ENCODE measurements around the gene CTAGE15. TPM values are rescaled to one million over a fixed set of nuclear protein-coding genes. Genes with fewer than 3 reads are reported as not detected.
"Not testable (repeated sequence)": the region's sequence is repeated elsewhere in the genome, so short reads cannot be mapped to it uniquely, and the experiment has no call there.

The CTAGE15 gene
- polyA plus RNA-seq, 1 donor (not counting 4 experiments of a cell fraction or from before 2014, with no cell fraction given), result 1.4 TPM

GRCh38 chr7:143566001-143566400 lies 5.6 kb upstream of the CTAGE15 start:
- H3K4me3 ChIP-seq (ENCODE audit: control insufficient read depth in 2 of 3, extremely low read depth in 1 of 3, insufficient read depth in 2 of 3, low read depth in 1 of 3, low read length in 3 of 3); H3K27ac ChIP-seq (ENCODE audit: control insufficient read depth, insufficient read depth, low read length); DNase-seq (ENCODE audit: low read depth, low spot score); H3K36me3 ChIP-seq (ENCODE audit: control insufficient read depth in 2 of 2, extremely low read depth in 1 of 2, insufficient read depth in 2 of 2, low read length in 2 of 2); dilution Hi-C loops (cut with MboI; ENCODE audit: extremely low pct_ligation_motif_present, low sequenced_read_pairs); H3K4me2 ChIP-seq (ENCODE audit: control insufficient read depth, extremely low read depth, insufficient read depth, low read depth, low read length); H3K9ac ChIP-seq (ENCODE audit: control insufficient read depth, extremely low read depth, insufficient read depth, low read length); FAIRE-seq; H3K9me3 ChIP-seq (ENCODE audit: control insufficient read depth, low read depth, low read length); H3K27me3 ChIP-seq (ENCODE audit: control insufficient read depth, extremely low read depth, insufficient read depth, low read length); H4K20me1 ChIP-seq (ENCODE audit: control insufficient read depth, extremely low read depth, insufficient read depth, low read length); H3K79me2 ChIP-seq (ENCODE audit: control insufficient read depth, insufficient read depth, low read length); H3K4me1 ChIP-seq (ENCODE audit: control insufficient read depth, extremely low read depth, insufficient read depth, low read length); H3K9me1 ChIP-seq (ENCODE audit: control insufficient read depth, extremely low read depth, insufficient read depth, low read length); H2AFZ ChIP-seq (ENCODE audit: control insufficient read depth, low read length): not testable (repeated sequence)

DNA sequence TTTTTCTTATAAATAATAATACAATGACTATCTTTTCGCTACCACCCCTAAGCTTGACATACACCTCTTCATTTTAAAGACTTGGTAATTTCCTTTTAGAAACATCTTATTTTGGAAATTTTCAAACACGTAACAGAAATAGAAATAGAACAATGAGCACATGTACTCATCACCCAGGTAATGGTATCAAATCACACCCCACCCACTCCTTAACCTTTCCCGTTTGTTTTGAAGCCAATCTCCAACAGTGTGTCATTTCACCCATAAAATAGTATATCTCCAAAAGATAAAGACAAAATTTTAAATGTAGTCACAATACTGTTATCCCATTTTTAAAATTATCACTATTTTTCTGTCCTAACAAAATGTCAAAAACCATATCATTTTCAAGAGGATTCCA lies 16.6 kb downstream of the CTAGE15 start:
- H3K27me3 ChIP-seq (ENCODE audit: control insufficient read depth, extremely low read depth, insufficient read depth, low read length); H3K27ac ChIP-seq (ENCODE audit: control insufficient read depth, insufficient read depth, low read length); H3K4me2 ChIP-seq (ENCODE audit: control insufficient read depth, extremely low read depth, insufficient read depth, low read depth, low read length); H3K9ac ChIP-seq (ENCODE audit: control insufficient read depth, extremely low read depth, insufficient read depth, low read length); H2AFZ ChIP-seq (ENCODE audit: control insufficient read depth, low read length); DNase-seq (ENCODE audit: low read depth, low spot score); FAIRE-seq; H3K36me3 ChIP-seq (ENCODE audit: control insufficient read depth in 2 of 2, extremely low read depth in 1 of 2, insufficient read depth in 2 of 2, low read length in 2 of 2); H3K4me1 ChIP-seq (ENCODE audit: control insufficient read depth, extremely low read depth, insufficient read depth, low read length); dilution Hi-C loops (cut with MboI; ENCODE audit: extremely low pct_ligation_motif_present, low sequenced_read_pairs); H3K79me2 ChIP-seq (ENCODE audit: control insufficient read depth, insufficient read depth, low read length); H3K9me3 ChIP-seq (ENCODE audit: control insufficient read depth, low read depth, low read length); H3K9me1 ChIP-seq (ENCODE audit: control insufficient read depth, extremely low read depth, insufficient read depth, low read length); H4K20me1 ChIP-seq (ENCODE audit: control insufficient read depth, extremely low read depth, insufficient read depth, low read length); H3K4me3 ChIP-seq (ENCODE audit: control insufficient read depth in 2 of 3, extremely low read depth in 1 of 3, insufficient read depth in 2 of 3, low read depth in 1 of 3, low read length in 3 of 3): not testable (repeated sequence)

- H3K27me3 ChIP-seq (ENCODE audit: control insufficient read depth, extremely low read depth, insufficient read depth, low read length); H3K9ac ChIP-seq (ENCODE audit: control insufficient read depth, extremely low read depth, insufficient read depth, low read length); H3K4me3 ChIP-seq (ENCODE audit: control insufficient read depth in 2 of 3, extremely low read depth in 1 of 3, insufficient read depth in 2 of 3, low read depth in 1 of 3, low read length in 3 of 3); H3K79me2 ChIP-seq (ENCODE audit: control insufficient read depth, insufficient read depth, low read length); H3K4me1 ChIP-seq (ENCODE audit: control insufficient read depth, extremely low read depth, insufficient read depth, low read length); H4K20me1 ChIP-seq (ENCODE audit: control insufficient read depth, extremely low read depth, insufficient read depth, low read length); H3K27ac ChIP-seq (ENCODE audit: control insufficient read depth, insufficient read depth, low read length); dilution Hi-C loops (cut with MboI; ENCODE audit: extremely low pct_ligation_motif_present, low sequenced_read_pairs); H3K4me2 ChIP-seq (ENCODE audit: control insufficient read depth, extremely low read depth, insufficient read depth, low read depth, low read length); FAIRE-seq; H3K9me1 ChIP-seq (ENCODE audit: control insufficient read depth, extremely low read depth, insufficient read depth, low read length); DNase-seq (ENCODE audit: low read depth, low spot score); H2AFZ ChIP-seq (ENCODE audit: control insufficient read depth, low read length); H3K36me3 ChIP-seq (ENCODE audit: control insufficient read depth in 2 of 2, extremely low read depth in 1 of 2, insufficient read depth in 2 of 2, low read length in 2 of 2); H3K9me3 ChIP-seq (ENCODE audit: control insufficient read depth, low read depth, low read length): not testable (repeated sequence)
Observed at GRCh38 chr7:143589897-143590296, 18.3 kb downstream of the CTAGE15 start.

- dilution Hi-C loops (cut with MboI; ENCODE audit: extremely low pct_ligation_motif_present, low sequenced_read_pairs); H3K36me3 ChIP-seq (ENCODE audit: control insufficient read depth in 2 of 2, extremely low read depth in 1 of 2, insufficient read depth in 2 of 2, low read length in 2 of 2); H3K4me1 ChIP-seq (ENCODE audit: control insufficient read depth, extremely low read depth, insufficient read depth, low read length); H2AFZ ChIP-seq (ENCODE audit: control insufficient read depth, low read length); H3K27ac ChIP-seq (ENCODE audit: control insufficient read depth, insufficient read depth, low read length); H3K9me3 ChIP-seq (ENCODE audit: control insufficient read depth, low read depth, low read length); FAIRE-seq; H3K4me3 ChIP-seq (ENCODE audit: control insufficient read depth in 2 of 3, extremely low read depth in 1 of 3, insufficient read depth in 2 of 3, low read depth in 1 of 3, low read length in 3 of 3); H3K27me3 ChIP-seq (ENCODE audit: control insufficient read depth, extremely low read depth, insufficient read depth, low read length); H3K4me2 ChIP-seq (ENCODE audit: control insufficient read depth, extremely low read depth, insufficient read depth, low read depth, low read length); H4K20me1 ChIP-seq (ENCODE audit: control insufficient read depth, extremely low read depth, insufficient read depth, low read length); H3K9me1 ChIP-seq (ENCODE audit: control insufficient read depth, extremely low read depth, insufficient read depth, low read length); H3K9ac ChIP-seq (ENCODE audit: control insufficient read depth, extremely low read depth, insufficient read depth, low read length); H3K79me2 ChIP-seq (ENCODE audit: control insufficient read depth, insufficient read depth, low read length); DNase-seq (ENCODE audit: low read depth, low spot score): not testable (repeated sequence)
Observed at GRCh38 chr7:143598086-143598485, 26.5 kb downstream of the CTAGE15 start.

DNA sequence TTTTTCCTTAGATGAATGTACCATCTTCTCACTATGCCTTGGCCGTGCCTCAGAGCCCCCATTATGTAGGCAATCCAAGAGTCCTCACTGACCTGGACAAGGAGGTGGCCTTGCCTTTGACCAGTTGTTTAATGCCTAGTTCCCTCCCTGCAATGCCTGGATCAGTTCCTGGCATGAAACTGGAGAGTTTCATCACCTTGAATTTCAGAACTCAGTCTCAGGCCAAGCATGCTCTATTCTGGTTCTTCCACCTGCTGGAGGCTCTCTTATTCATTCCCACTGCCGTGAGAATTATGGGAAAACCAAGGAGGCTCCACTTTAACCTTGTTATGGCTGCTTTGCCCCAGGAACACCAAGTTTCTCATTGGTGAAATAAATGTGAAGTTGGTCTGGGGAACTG lies 31.9 kb downstream of the CTAGE15 start:
- H3K27ac ChIP-seq (ENCODE audit: control insufficient read depth, insufficient read depth, low read length); dilution Hi-C loops (cut with MboI; ENCODE audit: extremely low pct_ligation_motif_present, low sequenced_read_pairs); DNase-seq (ENCODE audit: low read depth, low spot score); H3K9ac ChIP-seq (ENCODE audit: control insufficient read depth, extremely low read depth, insufficient read depth, low read length); H3K4me1 ChIP-seq (ENCODE audit: control insufficient read depth, extremely low read depth, insufficient read depth, low read length); H3K9me3 ChIP-seq (ENCODE audit: control insufficient read depth, low read depth, low read length); H3K79me2 ChIP-seq (ENCODE audit: control insufficient read depth, insufficient read depth, low read length); H3K36me3 ChIP-seq (ENCODE audit: control insufficient read depth in 2 of 2, extremely low read depth in 1 of 2, insufficient read depth in 2 of 2, low read length in 2 of 2); H3K4me3 ChIP-seq (ENCODE audit: control insufficient read depth in 2 of 3, extremely low read depth in 1 of 3, insufficient read depth in 2 of 3, low read depth in 1 of 3, low read length in 3 of 3); FAIRE-seq; H3K27me3 ChIP-seq (ENCODE audit: control insufficient read depth, extremely low read depth, insufficient read depth, low read length); H2AFZ ChIP-seq (ENCODE audit: control insufficient read depth, low read length); H3K9me1 ChIP-seq (ENCODE audit: control insufficient read depth, extremely low read depth, insufficient read depth, low read length); H4K20me1 ChIP-seq (ENCODE audit: control insufficient read depth, extremely low read depth, insufficient read depth, low read length); H3K4me2 ChIP-seq (ENCODE audit: control insufficient read depth, extremely low read depth, insufficient read depth, low read depth, low read length): not testable (repeated sequence)
